B cell (primary cell): ENCODE data around the gene THEMIS2. TPM values are rescaled to one million over a fixed set of nuclear protein-coding genes. Genes with fewer than 3 reads are reported as not detected.

Experiments used
- ATAC-seq: fragments of 200-7000 bp; cut with Tn5 transposase; one replicate; pipeline ENCODE4 v1.10.0; 2021; ENCODE audit warnings: low read depth, mild to moderate bottlenecking, moderate number of reproducible peaks, moderate library complexity
- CTCF ChIA-PET: fragments of 350-600 bp; sonication (Branson Sonifier 250); formaldehyde crosslinking; loops from one replicate; lab custom pipeline; 2021; ENCODE audit warnings: antibody characterized with exemption, inconsistent platforms; lab: Charles Lee
- POLR2A ChIA-PET: fragments of 350-600 bp; sonication (Branson Sonifier 250); formaldehyde crosslinking; loops from one replicate; lab custom pipeline; 2021; ENCODE audit warnings: antibody characterized with exemption; lab: Charles Lee
- DNase-seq: peaks from one replicate; pipeline ENCODE4 v3.0.0; 2013
- H2AFZ ChIP-seq: 2 replicates; pipeline ENCODE4 v1.6.1; 2012; ENCODE audit warnings: mild to moderate bottlenecking, low read depth, low read length; ENCODE audit not compliant: insufficient read depth, poor library complexity, severe bottlenecking
- H3K27ac ChIP-seq, 2 donors: 1 replicate in 1 of 2; 2 replicates in 1 of 2; pipeline ENCODE4 v1.5.1; 2012 to 2013; ENCODE audit warnings: low read length in 2 of 2, mild to moderate bottlenecking in 2 of 2, moderate library complexity in 1 of 2
- H3K27me3 ChIP-seq, 4 experiments: fragments of 200-600 bp in 1 of 4; sonication (generic) in 1 of 4; replicated peaks in 1 of 4; 1 replicate in 2 of 4; 2 replicates in 2 of 4; pipeline versions ENCODE4 v1.6.1 to v1.7.0; 2013 to 2016; ENCODE audit warnings: low read length in 3 of 4, mild to moderate bottlenecking in 2 of 4, mixed read lengths in 1 of 4, moderate library complexity in 1 of 4; ENCODE audit not compliant: insufficient read depth in 4 of 4, control insufficient read depth in 3 of 4; ENCODE audit errors: control extremely low read depth in 1 of 4
- H3K36me3 ChIP-seq, 2 experiments: replicated peaks in 1 of 2; 1 replicate in 1 of 2; 2 replicates in 1 of 2; pipeline versions ENCODE4 v1.6.1 to v1.7.1; 2013; ENCODE audit warnings: low read length in 1 of 2; ENCODE audit not compliant: insufficient read depth in 2 of 2, control insufficient read depth in 1 of 2; ENCODE audit errors: control extremely low read depth in 1 of 2, extremely low read depth in 1 of 2
- H3K4me1 ChIP-seq, 2 donors: fragments of 200-600 bp in 1 of 2; sonication (generic) in 1 of 2; 1 replicate in 1 of 2; 2 replicates in 1 of 2; pipeline versions ENCODE4 v1.5.1 to v1.6.1; 2013 to 2017; ENCODE audit warnings: low read length in 2 of 2; ENCODE audit not compliant: control insufficient read depth in 2 of 2, insufficient read depth in 2 of 2
- H3K4me2 ChIP-seq: replicated peaks from 2 replicates; pipeline ENCODE3; 2012; ENCODE audit warnings: mild to moderate bottlenecking, low read depth, low read length; ENCODE audit not compliant: poor library complexity, severe bottlenecking
- H3K4me3 ChIP-seq, 5 experiments: fragments of 200-600 bp in 1 of 5; sonication (generic) in 1 of 5; 1 replicate in 3 of 5; 2 replicates in 2 of 5; pipeline versions ENCODE4 v1.5.1 to v1.7.0; 2011 to 2016; ENCODE audit warnings: low read length in 4 of 5, mild to moderate bottlenecking in 4 of 5, low read depth in 2 of 5, control low read depth in 1 of 5, moderate library complexity in 1 of 5; ENCODE audit not compliant: insufficient read depth in 1 of 5; ENCODE audit errors: control extremely low read depth in 1 of 5, extremely low read depth in 1 of 5
- H3K79me2 ChIP-seq: fragments of 200-600 bp; sonication (generic); one replicate; pipeline ENCODE4 v1.6.0; 2016; ENCODE audit warnings: low read length; ENCODE audit not compliant: control insufficient read depth, insufficient read depth
- H3K9ac ChIP-seq: fragments of 200-600 bp; sonication (generic); 2 replicates; pipeline ENCODE4 v1.6.1; 2017; ENCODE audit warnings: mild to moderate bottlenecking, low read length, moderate library complexity
- H3K9me3 ChIP-seq, 3 donors: one replicate each; pipeline versions ENCODE4 v1.6.1 to v1.7.1; 2013; ENCODE audit warnings: low read length in 2 of 3; ENCODE audit not compliant: control insufficient read depth in 2 of 3, insufficient read depth in 1 of 3; ENCODE audit errors: control extremely low read depth in 1 of 3
- H4K20me1 ChIP-seq: 2 replicates; pipeline ENCODE4 v1.6.0; 2012; ENCODE audit warnings: mild to moderate bottlenecking, low read length; ENCODE audit not compliant: insufficient read depth, control insufficient read depth, poor library complexity, severe bottlenecking
- H3K27ac Mint-ChIP-seq: one replicate; pipeline ENCODE4 v1.8.0; 2021; ENCODE audit warnings: mixed read lengths
- H3K27me3 Mint-ChIP-seq: one replicate; pipeline ENCODE4 v1.8.0; 2021; ENCODE audit warnings: mixed read lengths
- H3K4me1 Mint-ChIP-seq: one replicate; pipeline ENCODE4 v1.8.0; 2021; ENCODE audit warnings: mixed read lengths
- H3K4me3 Mint-ChIP-seq: one replicate; pipeline ENCODE4 v1.8.0; 2021; ENCODE audit warnings: mixed read lengths
- H3K9me3 Mint-ChIP-seq: one replicate; pipeline ENCODE4 v1.8.0; 2022; ENCODE audit warnings: mixed read lengths; ENCODE audit not compliant: insufficient read depth
- CTCF ChIP-seq: fragments of 200-600 bp; IDR thresholded peaks from one replicate; pipeline ENCODE4 v1.8.0; 2022; ENCODE audit warnings: antibody characterized with exemption, mild to moderate bottlenecking
- EZH2 ChIP-seq: IDR thresholded peaks from 2 replicates; pipeline ENCODE4 v1.6.1; 2012; ENCODE audit warnings: borderline replicate concordance, low read depth, mild to moderate bottlenecking, moderate library complexity, low read length; ENCODE audit not compliant: insufficient read depth, poor library complexity, severe bottlenecking
- WGBS: methylation state at CpG from one replicate; pipeline ENCODE4 v1.1.5; 2013; ENCODE audit warnings: missing lambda C conversion rate; ENCODE audit not compliant: insufficient coverage; 5-methylcytosine and 5-hydroxymethylcytosine counted together
- intact Hi-C: fragments of 100-400 bp; cut with micrococcal nuclease; formaldehyde crosslinking; loops from one replicate; pipeline ENCODE4 v1.10.0; 2022
- polyA plus RNA-seq: library from polyadenylated mRNA; depleted of rRNA; stranded (reverse); fragments of >200 nt; gene quantifications from 2 replicates; pipeline ENCODE4 v1.2.3, GENCODE V29; 2012
- total RNA-seq, 2 donors: library from RNA; stranded (reverse); fragments of 120-200 nt in 1 of 2; gene quantifications; 1 replicate in 1 of 2; 2 replicates in 1 of 2; pipeline versions ENCODE4 v1.2.3 to v1.2.4, GENCODE V29; 2013 to 2022

THEMIS2 gene
- total and polyA plus RNA-seq, 2 donors (not counting 1 experiment from before 2014, with no cell fraction given): 72.0 to 230 TPM

- peak overlapping the region; percentile 32 for H3K27ac Mint-ChIP-seq
Observed at GRCh38 chr1:27912429-27912828, 40.1 kb downstream of the THEMIS2 start.

More at GRCh38 chr1:27912429-27912828, 40.1 kb downstream of the THEMIS2 start:
- Histone ChIP-seq H3K27me3 (no peaks in the 10 kb centered on the region), H3K4me3 (no peak overlapping the region), H3K9ac (no peak overlapping the region), H3K9me3 (peaks cover 0 to 13% (median 5%) of the 10 kb centered on the region in 3 donors), H3K79me2 (peaks cover 12% of the 10 kb centered on the region), H2AFZ (no peak overlapping the region), H3K4me2 (no peak overlapping the region), H3K4me1 (peaks cover 5 to 14% of the 10 kb centered on the region in 2 donors), H3K36me3 (peaks cover 13 to 38% of the 10 kb centered on the region in 2 experiments), H3K27ac (no peak overlapping the region), H4K20me1 (no peaks in the 10 kb centered on the region)
- ATAC-seq (no peak), DNase-seq (no peak)
- intact Hi-C loops: no loop called here
- TF ChIP-seq EZH2 (no peak), CTCF (no peak)
- ChIA-PET POLR2A (no interaction called here), CTCF (no interaction called here)
- no CpG with 5 or more reads among the region's 1 CpG for WGBS
- H3K4me3 Mint-ChIP-seq: peak overlapping the region; percentile 52
- H3K4me1 Mint-ChIP-seq: peaks cover 17% of the 10 kb centered on the region
- peaks cover 2% of the 10 kb centered on the region for H3K27me3 Mint-ChIP-seq
- H3K9me3 Mint-ChIP-seq: no peaks in the 10 kb centered on the region
